ENCODE results near the gene SPTB. TPM values are rescaled to one million over a fixed set of nuclear protein-coding genes. Genes with fewer than 3 reads are reported as not detected.
"Not testable (repeated sequence)": the region's sequence is repeated elsewhere in the genome, so short reads cannot be mapped to it uniquely, and the experiment has no call there.

SPTB gene
- total RNA-seq: 0.67 TPM
- long read RNA-seq, full-length matches to known transcripts: 2 of 15 reads
- long read RNA-seq, partial matches to known transcripts: 0 of 15 reads
- long read RNA-seq, other reads (novel, unspliced or antisense): 13 of 15 reads

DNA sequence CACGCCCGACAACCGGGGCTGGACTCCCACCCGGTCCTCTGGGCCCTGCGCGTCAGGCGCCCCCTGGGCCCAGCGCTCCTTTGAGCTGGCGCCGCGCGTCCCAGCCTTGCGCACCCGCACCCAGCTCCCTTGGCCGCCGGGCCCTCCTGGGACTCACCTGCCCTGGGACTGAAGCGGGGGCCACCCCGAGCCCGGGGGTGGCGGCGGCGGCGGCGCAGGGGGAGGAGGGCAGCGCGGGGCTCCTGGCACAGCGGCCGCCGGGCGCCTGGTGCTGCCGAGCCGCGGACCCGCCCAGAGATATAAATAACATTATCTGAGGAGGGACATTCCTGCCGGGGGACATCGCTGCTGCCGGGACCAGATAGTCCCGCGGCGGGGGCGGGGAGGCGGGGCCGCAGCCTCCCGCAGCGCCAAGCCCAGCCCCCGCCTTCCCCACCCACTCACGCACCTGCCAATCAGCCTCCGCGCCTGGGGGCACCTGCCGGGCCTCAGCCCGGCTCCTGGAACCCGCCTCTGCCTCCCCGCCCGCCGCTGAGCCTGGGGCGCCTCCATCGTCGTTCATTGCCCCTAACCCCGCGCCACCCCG is at the start of gene SPTB:
Gene SPTB (minus strand): TSS at position 273 of the 586 bp plus-strand sequence. CDS start 56,813 bp downstream, outside the sequence.
- no peak for DNase-seq (ENCODE audit: low spot score)

DNA sequence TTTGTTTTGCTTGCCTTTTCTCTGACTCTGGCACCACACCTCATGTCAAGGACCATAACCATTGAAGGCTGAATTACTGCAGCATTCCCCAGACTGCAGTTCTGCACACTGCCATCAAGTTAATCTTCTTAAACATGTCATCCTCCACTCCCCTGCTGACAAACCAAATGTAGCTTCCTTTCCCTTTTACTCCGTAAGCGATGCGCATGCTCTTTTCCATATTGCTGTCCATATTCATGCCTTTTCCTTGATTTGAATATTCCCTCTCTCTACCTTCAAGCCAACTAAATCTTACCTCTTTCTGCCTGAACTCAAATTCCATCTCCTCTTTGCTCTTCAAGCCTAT is 49.3 kb upstream of the SPTB start:
- no peak for DNase-seq (ENCODE audit: low spot score)

DNA sequence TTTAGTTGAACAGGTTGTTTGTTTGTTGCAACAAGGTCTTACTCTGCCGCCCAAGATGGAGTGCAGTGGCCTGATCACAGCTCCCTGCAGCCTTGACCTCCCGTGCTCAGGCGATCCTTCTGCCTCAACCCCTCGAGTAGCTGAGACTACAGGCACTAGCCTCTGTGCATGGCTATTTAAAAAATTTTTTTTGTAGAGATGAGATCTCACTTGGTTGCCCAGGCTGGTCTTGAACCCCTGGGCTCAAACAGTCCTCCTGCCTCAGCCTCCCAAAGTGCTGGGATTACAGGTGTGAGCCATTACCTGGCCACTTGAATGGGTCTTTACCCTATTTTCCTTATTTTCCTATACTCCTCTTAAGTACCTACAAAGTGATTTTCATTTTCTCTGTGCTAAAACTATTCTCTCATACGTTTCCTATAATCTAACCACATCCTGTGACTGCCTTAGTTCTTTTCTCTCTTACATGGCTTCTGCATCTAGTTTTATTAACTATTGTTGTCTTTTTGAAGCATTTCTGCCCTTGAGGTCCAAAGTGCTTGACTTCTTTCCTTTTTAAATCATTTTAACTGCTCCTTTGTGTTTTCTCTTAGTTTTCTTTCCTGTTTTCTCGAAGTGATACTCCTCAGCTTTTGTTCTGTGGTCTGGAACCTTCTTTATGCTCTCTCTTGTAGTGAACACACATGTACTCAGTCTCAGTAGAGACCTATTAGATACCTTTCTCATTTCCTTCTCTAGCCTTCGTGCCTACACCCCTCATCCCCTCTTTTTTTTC is 48.7 kb upstream of the SPTB start:
- DNase-seq (ENCODE audit: low spot score): no peak

DNA sequence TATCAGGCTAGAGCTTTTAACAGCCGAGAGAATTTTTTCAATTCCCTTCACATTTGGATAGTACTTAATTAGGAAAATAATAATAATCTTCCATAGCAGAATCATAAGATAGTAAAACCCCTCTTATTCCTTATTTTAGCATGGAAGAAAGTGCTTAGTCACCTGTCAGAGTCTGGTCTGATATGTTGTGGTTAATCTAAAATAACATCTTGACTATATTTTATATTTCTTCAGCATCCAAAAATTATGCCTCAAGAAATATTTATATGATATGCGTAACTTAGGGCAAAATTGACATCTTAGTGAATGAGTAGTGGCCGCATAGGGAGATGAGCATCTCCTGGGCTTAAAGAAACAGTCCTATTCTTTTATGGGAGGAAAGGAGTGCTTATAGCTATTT is 47.3 kb upstream of the SPTB start:
- DNase-seq (ENCODE audit: low spot score): no peak

DNA sequence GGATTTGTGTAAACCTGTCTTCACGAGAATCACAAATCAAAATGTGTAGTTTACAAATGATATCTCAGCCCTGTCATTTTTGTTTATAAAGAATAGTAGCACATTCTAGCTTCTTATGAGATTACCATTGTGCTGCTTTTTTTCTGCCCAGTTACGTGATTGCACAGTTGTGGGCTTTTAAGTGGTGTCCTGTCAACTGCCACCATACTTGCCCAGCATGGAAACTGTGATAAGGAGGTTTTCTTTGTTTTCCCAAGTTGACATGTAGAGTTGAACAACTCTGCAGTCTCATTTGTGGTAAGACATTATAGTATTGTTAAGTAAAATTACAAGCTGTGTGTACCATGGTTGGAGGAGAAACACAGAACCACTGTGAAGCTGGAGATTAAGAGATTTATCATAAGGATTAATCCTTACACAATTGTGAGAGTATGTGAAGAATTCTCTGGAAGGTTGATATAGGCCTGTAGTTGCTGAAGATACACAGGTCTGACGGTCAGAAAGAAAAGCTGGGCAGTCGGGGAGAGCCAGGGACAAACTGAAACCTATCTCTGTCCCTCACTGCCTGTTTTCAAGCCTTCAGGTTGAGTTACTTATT is 46.8 kb upstream of the SPTB start:
- no peak for DNase-seq (ENCODE audit: low spot score)

DNA sequence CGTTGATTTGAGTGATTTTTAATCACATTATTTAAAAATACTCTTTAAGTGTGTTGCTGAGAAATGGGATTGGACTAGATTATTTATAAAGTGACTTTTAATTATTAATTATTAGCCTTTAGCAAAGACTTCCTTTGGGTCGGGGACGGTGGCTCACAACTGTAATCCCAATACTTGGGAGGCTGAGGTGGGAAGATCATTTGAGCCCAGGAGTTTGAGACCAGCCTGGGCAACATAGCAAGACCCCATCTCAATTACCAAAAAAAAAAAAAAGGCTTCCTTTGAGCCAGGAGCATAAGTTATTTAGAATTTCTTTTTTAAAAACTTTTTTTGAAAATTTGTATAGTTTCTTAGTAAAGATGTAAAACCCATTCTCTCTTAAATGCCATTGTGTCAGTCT is 43.3 kb upstream of the SPTB start:
- DNase-seq (ENCODE audit: low spot score): no peak

DNA sequence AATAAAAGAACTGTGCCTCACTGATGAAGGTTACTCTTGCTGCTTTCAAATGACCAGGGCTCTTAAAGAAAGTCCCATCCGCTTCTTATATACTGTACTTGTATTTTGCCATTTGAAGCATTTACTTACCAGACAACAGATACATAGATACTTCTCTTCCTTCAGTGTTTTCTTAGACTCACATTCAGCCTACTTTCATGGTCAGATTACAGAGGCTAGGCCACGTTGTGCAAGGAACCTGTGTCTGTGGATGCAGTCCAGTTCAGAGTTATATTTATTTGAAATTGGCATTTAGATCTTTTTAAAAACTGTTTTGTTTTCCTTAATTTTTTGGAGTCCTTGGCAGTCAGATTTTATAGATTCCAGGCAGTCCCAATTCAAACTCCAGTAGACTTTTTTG is 40.8 kb upstream of the SPTB start:
- no peak for DNase-seq (ENCODE audit: low spot score)

DNA sequence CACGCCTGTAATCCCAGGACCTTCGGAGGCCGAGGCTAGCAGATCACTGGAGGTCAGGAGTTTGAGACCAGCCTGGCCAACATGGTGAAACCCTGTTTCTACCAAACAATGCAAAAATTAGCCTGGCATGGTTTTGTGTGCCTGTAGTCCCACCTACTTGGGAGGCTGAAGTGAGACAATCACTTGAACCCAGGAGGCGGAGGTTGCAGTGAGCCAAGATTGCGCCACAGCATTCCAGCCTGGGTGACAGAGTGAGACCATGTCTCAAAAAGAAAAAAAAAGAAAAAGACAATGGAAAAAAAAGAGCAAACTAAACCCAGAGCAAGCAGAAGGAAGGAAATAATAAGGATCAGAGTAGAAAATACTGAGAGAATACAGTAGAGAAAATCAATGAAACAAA is 39.9 kb upstream of the SPTB start:
- DNase-seq (ENCODE audit: low spot score): no peak

DNA sequence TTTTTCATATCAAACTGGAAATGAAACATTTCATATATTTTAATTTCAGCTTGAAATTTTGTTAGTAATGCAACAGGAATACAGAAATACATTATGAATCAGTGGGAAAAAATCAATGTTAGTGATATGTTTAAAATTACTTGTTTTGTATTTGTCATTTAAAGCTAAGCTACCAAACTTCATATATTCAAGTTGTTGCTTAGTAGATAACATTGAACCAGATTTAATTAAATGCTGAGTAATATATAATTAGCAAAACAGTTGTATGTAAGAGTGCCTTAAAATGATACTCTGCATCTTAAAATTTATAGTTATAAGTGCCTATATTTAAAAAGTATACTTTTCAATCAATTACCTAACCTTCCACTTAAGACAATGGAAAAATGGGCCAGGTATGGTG is 39.5 kb upstream of the SPTB start:
- no peak for DNase-seq (ENCODE audit: low spot score)

DNA sequence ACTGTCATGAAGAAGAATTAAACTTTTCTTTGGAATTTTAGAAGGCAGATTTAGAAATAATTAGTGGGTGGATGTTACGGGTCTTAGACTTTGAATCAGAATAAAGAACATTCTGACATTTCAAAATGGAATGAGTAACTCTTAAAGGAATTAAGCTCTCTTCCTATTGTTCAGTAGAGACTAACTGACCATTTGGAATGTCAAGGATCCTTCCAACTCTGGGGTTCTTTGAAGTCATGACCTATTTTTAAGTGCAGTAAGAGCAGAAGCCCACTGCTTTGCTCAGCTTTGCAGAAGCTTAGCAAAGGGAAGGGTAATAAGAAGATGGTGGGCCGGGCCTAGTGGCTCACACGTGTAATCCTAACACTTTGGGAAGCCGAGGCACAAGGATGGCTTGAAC is 38.5 kb upstream of the SPTB start:
- DNase-seq (ENCODE audit: low spot score): no peak

DNA sequence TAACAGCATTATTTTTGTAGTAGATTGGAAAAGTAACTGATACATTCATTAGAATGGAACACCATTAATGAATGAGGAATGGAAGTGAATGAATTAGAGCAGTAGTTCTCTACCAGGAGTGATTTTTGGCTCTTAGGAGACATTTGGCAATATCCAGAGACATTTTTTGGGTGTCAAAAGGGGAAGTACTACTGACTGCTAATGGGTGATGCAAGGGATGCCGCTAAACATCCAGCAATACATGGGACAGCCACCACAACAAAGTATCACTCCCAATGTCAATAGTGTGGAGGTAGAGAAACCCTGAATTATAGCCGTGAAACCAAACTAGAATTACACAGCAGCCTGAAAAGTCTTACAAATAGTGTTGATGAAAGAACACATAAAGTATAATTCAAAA is 36.1 kb upstream of the SPTB start:
- DNase-seq (ENCODE audit: low spot score): no peak

DNA sequence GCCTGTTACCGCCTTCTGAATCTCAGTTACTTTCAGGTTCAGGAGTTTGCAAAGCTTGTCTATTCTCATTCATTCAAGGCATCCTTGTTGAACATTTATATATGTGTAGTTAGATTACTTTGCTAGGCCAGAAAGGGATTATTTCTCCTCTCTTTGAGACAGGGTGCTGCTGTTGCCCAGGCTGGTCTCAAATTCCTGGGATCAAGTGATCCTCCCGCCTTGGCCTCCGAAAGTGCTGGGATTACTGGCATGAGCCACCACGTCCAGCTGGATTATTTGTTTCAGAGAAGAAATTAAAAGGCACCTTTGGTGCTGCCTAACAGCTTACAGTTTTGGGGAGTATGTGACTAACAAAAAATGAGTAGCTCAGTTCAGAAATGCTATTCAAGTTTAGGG is 35.3 kb upstream of the SPTB start:
- DNase-seq (ENCODE audit: low spot score): no peak

DNA sequence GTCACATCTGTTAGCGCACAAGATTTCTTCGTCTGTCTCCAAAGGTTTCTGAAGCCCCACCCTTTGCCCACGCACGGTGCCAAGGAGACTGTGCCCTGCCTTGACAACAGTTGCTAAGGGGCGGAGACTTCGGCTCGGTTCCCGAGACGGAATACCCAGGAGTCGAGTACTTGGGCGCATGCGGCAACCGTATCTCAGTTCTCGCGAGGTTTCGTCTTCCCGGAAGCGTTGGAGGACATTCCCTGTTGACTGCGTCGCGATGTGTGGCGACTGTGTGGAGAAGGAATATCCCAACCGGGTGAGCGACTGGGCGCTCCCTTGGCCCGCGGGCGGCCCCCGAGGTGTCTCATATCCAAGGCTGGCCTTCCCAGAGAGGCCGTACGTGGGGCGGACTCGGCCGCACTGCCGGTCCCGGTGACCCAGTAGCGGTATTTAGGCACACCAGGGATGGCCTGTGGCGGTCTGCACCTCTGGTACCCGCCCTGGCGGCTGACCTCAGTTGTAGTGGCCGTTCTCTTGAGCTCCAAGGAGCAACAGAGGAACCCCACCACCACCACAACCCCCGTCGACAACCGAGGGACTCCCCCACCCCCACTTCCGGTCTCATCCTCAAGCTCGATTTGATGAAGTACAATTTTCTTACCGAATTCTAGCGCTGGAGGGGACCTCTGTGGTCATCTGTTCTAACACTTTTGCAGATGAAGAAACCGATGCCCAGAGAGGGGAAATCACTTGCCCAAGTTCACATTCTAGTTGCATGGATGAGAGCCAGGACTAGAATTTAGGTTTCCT is 34.7 kb upstream of the SPTB start, which contains the start of gene CHURC1:
Gene CHURC1 (plus strand): TSS at position 219 of the 792 bp plus-strand sequence. CDS start 41 bp downstream, at position 260.
- peak; percentile 98 for DNase-seq (ENCODE audit: low spot score)

DNA sequence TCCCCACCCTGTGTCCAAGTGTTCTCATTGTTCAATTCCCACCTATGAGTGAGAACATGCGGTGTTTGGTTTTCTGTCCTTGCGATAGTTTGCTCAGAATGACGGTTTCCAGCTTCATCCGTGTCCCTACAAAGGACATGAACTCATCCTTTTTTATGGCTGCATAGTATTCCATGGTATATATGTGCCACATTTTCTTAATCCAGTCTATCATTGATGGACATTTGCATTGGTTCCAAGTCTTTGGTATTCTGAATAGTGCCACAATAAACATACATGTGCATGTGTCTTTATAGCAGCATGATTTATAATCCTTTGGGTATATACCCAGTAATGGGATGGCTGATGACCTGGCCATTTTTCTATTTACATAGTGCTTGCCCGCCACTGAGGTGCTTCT is 33.8 kb upstream of the SPTB start:
- DNase-seq (ENCODE audit: low spot score): not testable (repeated sequence)

DNA sequence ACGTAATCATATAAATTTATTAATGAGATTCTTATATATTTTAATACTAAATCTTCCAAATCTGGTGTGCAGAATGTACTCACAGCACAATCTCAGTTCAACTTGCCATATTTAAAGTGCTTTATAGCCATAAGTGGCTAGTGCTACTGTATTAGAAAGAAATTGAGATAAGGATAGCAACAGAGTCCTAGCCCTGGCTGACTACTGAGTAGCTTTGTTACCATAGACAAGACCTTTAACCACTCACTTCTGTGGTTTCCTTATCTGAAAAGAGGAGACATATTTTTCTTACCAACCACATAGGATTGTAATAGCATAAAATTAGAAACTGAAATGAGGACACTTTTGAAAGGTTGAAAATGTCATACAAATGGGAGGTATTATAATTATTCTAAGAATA is 32.6 kb upstream of the SPTB start:
- no peak for DNase-seq (ENCODE audit: low spot score)

DNA sequence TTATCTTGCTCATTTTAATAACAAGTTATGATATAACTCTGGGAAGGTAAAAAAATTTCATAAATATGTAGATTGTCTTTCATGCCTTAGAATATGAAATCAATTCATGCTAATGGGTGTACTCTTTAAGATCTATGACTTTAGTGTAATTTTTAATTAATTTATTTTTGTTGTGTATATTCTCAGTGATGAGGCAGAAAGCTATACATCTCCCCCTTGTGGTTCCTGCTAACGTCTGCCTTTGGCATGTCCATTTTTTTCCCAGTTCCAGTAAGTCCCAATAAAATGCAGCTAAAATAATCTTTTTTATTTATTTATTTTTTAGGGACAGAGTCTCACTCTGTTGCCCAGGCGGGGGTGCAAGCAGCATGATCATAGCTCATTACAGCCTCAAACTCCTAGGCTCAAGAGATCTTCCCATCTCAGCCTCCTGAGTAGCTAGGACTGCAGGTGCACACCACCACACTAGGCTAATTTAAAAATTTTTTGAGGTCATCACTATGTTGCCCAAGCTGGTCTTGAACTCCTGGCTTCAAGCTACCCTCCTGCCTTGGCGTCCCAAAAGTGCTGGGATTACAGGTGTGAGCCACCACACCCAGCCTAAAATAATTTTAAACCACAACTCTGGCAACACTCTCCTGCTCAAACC is 31.3 kb upstream of the SPTB start:
- DNase-seq (ENCODE audit: low spot score): no peak

DNA sequence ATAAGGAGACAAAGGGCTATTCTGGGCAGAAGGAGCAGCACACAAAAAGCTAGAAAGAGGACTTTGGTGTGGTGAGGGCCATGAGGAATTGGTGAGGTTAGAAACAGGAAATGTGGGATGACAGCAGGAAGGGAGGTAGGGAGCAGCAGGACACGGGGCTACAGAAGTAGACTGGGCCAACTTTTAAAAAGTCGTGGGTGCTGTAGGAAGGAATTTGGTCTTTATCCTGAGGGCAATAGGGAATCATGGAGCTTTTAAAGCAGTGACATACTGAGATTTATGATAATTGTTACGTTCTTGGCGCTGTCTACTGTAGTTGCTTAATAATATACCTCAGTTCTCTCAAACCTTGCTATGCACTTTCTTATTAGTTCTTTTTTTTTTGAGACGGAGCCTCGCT is 26.3 kb upstream of the SPTB start:
- DNase-seq (ENCODE audit: low spot score): no peak

DNA sequence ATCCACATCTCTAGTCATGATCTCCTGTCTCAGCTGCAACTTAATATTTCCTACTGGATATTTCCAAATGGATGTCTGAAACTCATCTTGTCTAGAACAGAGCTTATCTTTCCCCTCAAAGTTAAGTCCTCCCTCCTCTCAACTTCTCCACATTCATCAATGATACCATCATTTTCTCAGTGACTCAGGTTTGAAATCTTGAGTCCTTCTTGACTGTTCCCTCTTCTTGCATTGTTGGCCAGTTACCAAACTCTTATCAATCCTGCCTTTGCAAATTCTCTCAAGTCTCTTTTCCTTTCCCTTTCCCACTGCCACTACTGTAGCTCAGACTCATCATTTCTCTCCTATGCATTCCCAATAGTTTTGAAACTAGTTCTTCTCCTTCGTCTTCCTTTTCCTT is 20.3 kb upstream of the SPTB start:
- DNase-seq (ENCODE audit: low spot score): no peak

DNA sequence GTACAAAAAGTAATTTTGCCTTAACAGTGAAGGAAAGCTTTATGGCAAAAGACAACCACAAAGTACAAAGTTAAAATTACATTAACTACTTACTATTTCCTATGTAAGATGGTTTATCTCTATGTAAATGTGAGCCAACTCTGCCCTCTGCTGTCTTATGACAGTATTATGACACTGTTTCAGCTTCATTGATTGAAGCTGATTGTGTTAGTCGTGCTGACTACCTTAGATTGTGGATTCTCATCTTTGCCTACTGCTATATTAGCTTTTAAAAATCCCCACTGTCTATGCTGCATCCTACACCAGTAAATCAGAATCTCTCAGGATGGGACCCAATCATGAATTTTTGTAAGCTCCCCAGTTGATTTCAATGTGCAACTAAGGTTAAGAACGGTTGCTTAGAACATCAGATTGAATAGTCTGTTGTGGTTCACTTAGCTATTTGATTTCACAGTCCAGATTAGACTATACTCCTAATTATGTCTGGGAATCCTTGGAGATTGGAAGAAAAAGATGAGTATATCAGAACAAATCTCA is 12.2 kb upstream of the SPTB start:
- no peak for DNase-seq (ENCODE audit: low spot score)

DNA sequence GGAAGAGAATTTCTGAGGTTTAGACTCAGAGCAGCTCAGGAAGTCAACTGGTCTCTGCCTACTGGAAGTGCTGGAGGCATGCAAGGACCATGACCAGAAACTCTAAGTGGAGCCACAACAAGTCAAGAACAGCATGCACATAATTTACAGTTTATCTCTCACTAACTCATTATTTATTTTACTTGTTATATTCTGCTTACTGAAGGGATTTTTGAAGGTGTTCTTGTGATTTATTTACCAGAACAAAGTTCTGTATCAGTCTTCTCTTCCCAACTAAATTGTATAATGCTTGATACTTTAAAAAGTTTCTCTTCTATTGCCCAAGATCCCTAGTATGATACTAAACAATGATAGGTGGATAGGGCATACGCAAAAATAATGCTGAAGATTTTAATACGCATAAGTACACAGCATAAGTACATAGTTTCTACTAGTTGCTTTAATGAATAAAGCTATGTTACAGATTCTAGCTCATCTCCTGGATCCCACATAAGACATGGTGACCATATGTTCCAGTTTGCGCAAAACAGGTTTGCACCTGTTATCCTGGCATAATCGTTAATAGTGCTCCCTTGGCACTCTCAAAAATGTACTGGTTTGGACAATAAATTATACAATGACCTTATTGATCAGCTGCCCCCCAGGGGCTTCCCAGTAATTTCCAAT is 11.6 kb upstream of the SPTB start:
- no peak for DNase-seq (ENCODE audit: low spot score)
